Right lobe of liver (tissue), 6 donors: Measurements from ENCODE around the gene EIF3K. TPM values are rescaled to one million over a fixed set of nuclear protein-coding genes. Genes with fewer than 3 reads are reported as not detected.

ENCODE experiments used
- ATAC-seq, 4 donors: fragments of 200-7000 bp; cut with Tn5 transposase; one replicate each; pipeline ENCODE4 v1.9.1; 2020; ENCODE audit warnings: mild to moderate bottlenecking in 4 of 4, moderate library complexity in 4 of 4
- DNase-seq, 3 donors: peaks; one replicate each; pipeline ENCODE4 v3.0.0-alpha.2; 2020
- H3K27ac ChIP-seq, 3 donors: fragments of 200-600 bp; one replicate each; pipeline ENCODE4 v1.8.0; 2022
- H3K27me3 ChIP-seq, 2 donors: fragments of 200-600 bp; one replicate each; pipeline ENCODE4 v1.8.0; 2022
- H3K36me3 ChIP-seq, 4 donors: fragments of 200-600 bp; sonication (generic) in 1 of 4; one replicate each; pipeline versions ENCODE4 v1.5.1 to v1.8.0; 2017 to 2022; ENCODE audit warnings: control low read depth in 1 of 4
- H3K4me1 ChIP-seq, 4 donors: fragments of 200-600 bp; sonication (generic) in 1 of 4; one replicate each; pipeline versions ENCODE4 v1.5.1 to v1.8.0; 2017 to 2022; ENCODE audit warnings: control low read depth in 1 of 4
- H3K4me3 ChIP-seq, 3 donors: fragments of 200-600 bp; one replicate each; pipeline ENCODE4 v1.8.0; 2022
- H3K9me3 ChIP-seq, 4 donors: fragments of 200-600 bp; sonication (generic) in 1 of 4; one replicate each; pipeline versions ENCODE4 v1.5.1 to v1.8.0; 2017 to 2022; ENCODE audit warnings: control low read depth in 1 of 4
- POLR2A ChIP-seq: fragments of 450-650 bp; IDR thresholded peaks from one replicate; pipeline ENCODE4 v1.6.1; 2017; ENCODE audit warnings: antibody characterized with exemption, mild to moderate bottlenecking
- WGBS: methylation state at CpG from one replicate; pipeline ENCODE4 v1.1.6; 2018; ENCODE audit warnings: low coverage, low lambda C conversion rate; ENCODE audit not compliant: insufficient coverage; ENCODE audit errors: missing lambda C conversion rate; 5-methylcytosine and 5-hydroxymethylcytosine counted together
- intact Hi-C, 2 donors: fragments of 100-400 bp; cut with DNase I; formaldehyde crosslinking; loops; one replicate each; pipeline versions ENCODE4 v1.11.2 to v1.14.1; 2022
- total RNA-seq, 6 experiments: library from RNA; depleted of rRNA in 2 of 6; stranded (reverse); fragments of >200 nt in 2 of 6; fragmentation: NEBNext Ultra II Directional in 3 of 6; extraction: Animal tissue kit (Norgen Biotek cat#: 25700) in 3 of 6; gene quantifications; one replicate each; pipeline versions ENCODE4 v1.1.0 to v1.2.4, GENCODE V29; 2016 to 2023
- TF ChIP-seq, protein P1 (sequence below), 4 donors: fragments of 200-600 bp in 3 of 4; fragments of 450-650 bp in 1 of 4; IDR thresholded peaks; one replicate each; pipeline versions ENCODE4 v1.5.1 to v1.8.0; 2016 to 2022; ENCODE audit warnings: antibody characterized with exemption in 4 of 4, mild to moderate bottlenecking in 2 of 4
- donor health status: DM: no; HTN: yes; CAD: no.
- donor health status: DM: no; HTN: no; CAD: no.
- donor health status: DM: no; HTN: no; CAD: no.
- donor health status: DM: no; HTN: yes; CAD: no.
- donor health status: DM: no; HTN: yes; CAD: no.

EIF3K gene
- total RNA-seq, 6 experiments from 2014 or later, result 86.3 to 305 (median 116) TPM

- Histone ChIP-seq H3K36me3 (no peaks in the 10 kb centered on the region), H3K27me3 (no peaks in the 10 kb centered on the region), H3K9me3 (no peaks in the 10 kb centered on the region), H3K4me3 (peak overlapping the region; percentile 86 to 88 (median 87)), H3K27ac (peak overlapping the region; percentile 89 to 94 (median 92)), H3K4me1 (peaks cover 0 to 39% (median 16%) of the 10 kb centered on the region in 4 donors)
- 0% methylated on average over 19 of the region's 19 CpGs for WGBS
- ATAC-seq (no peak), DNase-seq (no peak)
- intact Hi-C loops, result loop anchor here in 1 of 2 donors (10.0 kb wide), 1 partner anchor 47 kb away; no protein-coding TSS in a partner anchor
- no peak for TF ChIP-seq POLR2A
- TF ChIP-seq, protein P1, sequence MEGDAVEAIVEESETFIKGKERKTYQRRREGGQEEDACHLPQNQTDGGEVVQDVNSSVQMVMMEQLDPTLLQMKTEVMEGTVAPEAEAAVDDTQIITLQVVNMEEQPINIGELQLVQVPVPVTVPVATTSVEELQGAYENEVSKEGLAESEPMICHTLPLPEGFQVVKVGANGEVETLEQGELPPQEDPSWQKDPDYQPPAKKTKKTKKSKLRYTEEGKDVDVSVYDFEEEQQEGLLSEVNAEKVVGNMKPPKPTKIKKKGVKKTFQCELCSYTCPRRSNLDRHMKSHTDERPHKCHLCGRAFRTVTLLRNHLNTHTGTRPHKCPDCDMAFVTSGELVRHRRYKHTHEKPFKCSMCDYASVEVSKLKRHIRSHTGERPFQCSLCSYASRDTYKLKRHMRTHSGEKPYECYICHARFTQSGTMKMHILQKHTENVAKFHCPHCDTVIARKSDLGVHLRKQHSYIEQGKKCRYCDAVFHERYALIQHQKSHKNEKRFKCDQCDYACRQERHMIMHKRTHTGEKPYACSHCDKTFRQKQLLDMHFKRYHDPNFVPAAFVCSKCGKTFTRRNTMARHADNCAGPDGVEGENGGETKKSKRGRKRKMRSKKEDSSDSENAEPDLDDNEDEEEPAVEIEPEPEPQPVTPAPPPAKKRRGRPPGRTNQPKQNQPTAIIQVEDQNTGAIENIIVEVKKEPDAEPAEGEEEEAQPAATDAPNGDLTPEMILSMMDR (IDR thresholded peaks at IDR 0.05), result no peak
Observed at GRCh38 chr19:38647966-38648768, 29.2 kb downstream of the EIF3K start.

DNA sequence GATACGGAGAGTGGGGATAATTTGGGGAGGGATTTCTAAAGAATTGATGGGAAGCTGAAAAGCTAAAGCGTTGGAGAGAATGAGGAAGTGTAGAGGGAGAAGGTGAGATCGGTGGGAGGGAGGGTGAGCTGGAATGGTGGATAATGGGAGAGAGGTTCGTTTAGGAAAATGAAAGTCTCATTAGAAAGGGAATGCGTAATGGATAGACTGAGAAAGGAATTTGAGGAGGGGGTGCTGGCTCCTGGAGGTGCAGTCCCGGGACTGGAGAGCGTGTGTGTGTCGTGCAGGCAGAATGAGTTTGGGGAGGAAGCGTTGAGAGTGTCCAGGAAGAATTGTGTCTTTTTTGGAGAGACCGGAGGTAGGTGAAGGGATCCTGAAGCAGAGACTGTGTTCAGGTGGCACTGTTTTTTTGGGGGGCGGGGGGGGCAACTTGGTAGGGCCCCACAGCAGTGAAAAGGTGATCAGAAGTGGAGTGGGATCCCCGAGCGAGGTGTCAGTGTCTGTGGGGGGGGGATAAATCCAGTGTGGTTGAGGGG, 29.8 kb downstream of the EIF3K start:
- no peaks in the 10 kb centered on the region for H3K27me3 ChIP-seq
- ATAC-seq, result no peak
- DNase-seq, result no peak
- 0% methylated on average over 13 of the region's 13 CpGs for WGBS
- peak overlapping the region; percentile 86 to 88 (median 87) for H3K4me3 ChIP-seq
- no peak for TF ChIP-seq POLR2A
- TF ChIP-seq, protein P1 (IDR thresholded peaks at IDR 0.05), result no peak
- peak overlapping the region; percentile 89 to 94 (median 92) for H3K27ac ChIP-seq
- H3K9me3 ChIP-seq, result no peaks in the 10 kb centered on the region
- H3K4me1 ChIP-seq, result peaks cover 0 to 46% (median 22%) of the 10 kb centered on the region in 4 donors
- intact Hi-C loops, result loop anchor here in 1 of 2 donors (10.0 kb wide), 1 partner anchor 46 kb away; no protein-coding TSS in a partner anchor
- no peaks in the 10 kb centered on the region for H3K36me3 ChIP-seq

- 8% methylated on average over 15 of the region's 15 CpGs for WGBS
- intact Hi-C loops, result loop anchor here (5.0 to 10.0 kb wide), 3 partner anchors 45 to 68 kb away; no protein-coding TSS in a partner anchor
- no peaks in the 10 kb centered on the region for H3K9me3 ChIP-seq
- no peak for TF ChIP-seq POLR2A
- TF ChIP-seq, protein P1 (IDR thresholded peaks at IDR 0.05), result no peak
- peaks cover 0 to 53% (median 27%) of the 10 kb centered on the region in 4 donors for H3K4me1 ChIP-seq
- ATAC-seq (peak; percentile 14 to 45 (median 27)), DNase-seq (peak; percentile 53 to 71 (median 68))
- H3K36me3 ChIP-seq, result no peaks in the 10 kb centered on the region
- H3K27ac ChIP-seq, result peak overlapping the region; percentile 89 to 94 (median 92)
- peak overlapping the region; percentile 86 to 88 (median 87) for H3K4me3 ChIP-seq
- no peaks in the 10 kb centered on the region for H3K27me3 ChIP-seq
Observed at GRCh38 chr19:38649305-38650171, 30.6 kb downstream of the EIF3K start.

DNA sequence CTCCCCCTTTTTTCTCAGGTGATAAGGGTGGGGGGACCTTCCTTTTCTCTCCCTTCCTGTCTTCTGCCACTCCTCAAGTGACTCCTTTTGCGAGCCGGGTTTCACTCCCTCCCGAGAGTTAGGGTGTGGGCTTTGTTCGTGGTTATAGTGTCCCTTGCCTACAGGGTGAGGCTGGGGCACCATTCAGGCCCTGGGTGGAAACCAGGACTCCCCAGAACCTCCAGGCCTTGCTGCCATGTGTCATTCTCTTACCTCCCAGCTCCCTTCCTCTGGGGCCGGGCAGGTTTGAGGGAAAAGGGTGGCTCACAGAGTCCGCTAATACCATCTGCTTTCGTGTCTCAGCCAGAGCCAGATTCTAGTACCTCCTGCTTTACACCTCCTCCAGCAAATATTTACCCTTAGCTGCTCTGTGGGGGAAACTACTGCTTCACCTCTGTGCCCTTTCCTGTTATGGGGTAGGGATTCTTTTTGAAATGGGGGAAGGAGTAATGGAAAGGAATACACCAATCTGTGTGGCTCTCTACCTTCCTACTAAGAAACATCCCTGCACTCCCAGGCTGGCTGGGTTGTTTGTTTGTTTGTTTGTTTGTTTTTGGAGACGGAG, 31.3 kb downstream of the EIF3K start:
- peak; percentile 19 for TF ChIP-seq POLR2A
- TF ChIP-seq, protein P1 (IDR thresholded peaks at IDR 0.05), result no peak
- H3K4me1 ChIP-seq, result peaks cover 0 to 60% (median 31%) of the 10 kb centered on the region in 4 donors
- WGBS, result 15% methylated on average over 8 of the region's 8 CpGs
- H3K4me3 ChIP-seq, result peak overlapping the region; percentile 86 to 88 (median 87)
- H3K27ac ChIP-seq, result peak overlapping the region; percentile 89 to 94 (median 92)
- H3K36me3 ChIP-seq, result no peaks in the 10 kb centered on the region
- ATAC-seq (peak; percentile 5 to 18 (median 9)), DNase-seq (no peak)
- H3K27me3 ChIP-seq, result no peaks in the 10 kb centered on the region
- H3K9me3 ChIP-seq, result no peaks in the 10 kb centered on the region
- intact Hi-C loops, result loop anchor here (5.0 to 10.0 kb wide), 2 partner anchors 55 to 67 kb away; no protein-coding TSS in a partner anchor
